ENCODE data around the gene GORAB. TPM values are rescaled to one million over a fixed set of nuclear protein-coding genes. Genes with fewer than 3 reads are reported as not detected.

The GORAB gene
- total and polyA plus RNA-seq, 2 of the 13 experiments (the other 11 are each of a cell fraction or from before 2014, with no cell fraction given): 6.6 to 9.2 TPM

GRCh38 chr1:170559166-170559565, 27.2 kb downstream of the GORAB start:
- CTCF ChIA-PET (ENCODE audit: low intra/inter-chr PET ratio, low total read pairs): no interaction called here
- no TSS peak for BruUV-seq (replicated peaks)
- no peak overlapping the region for H3K4me2 ChIP-seq (ENCODE audit: low read depth, low read length)
- no peaks in the 10 kb centered on the region for H3K79me2 ChIP-seq (ENCODE audit: insufficient read depth, low read length)
- in situ Hi-C loops (cut with HindIII; ENCODE audit: extremely low pct_ligation_motif_present, low pct_unique_long_range_greater_than_20kb): no loop called here
- TF ChIP-seq WIZ (CRISPR knock-in tag; IDR thresholded peaks at IDR 0.05): no peak
- no peak for TF ChIP-seq KDM2A (CRISPR knock-in tag; IDR thresholded peaks at IDR 0.05; ENCODE audit: borderline replicate concordance, low read depth)
- no peak for TF ChIP-seq ZNF503 (CRISPR knock-in tag; IDR thresholded peaks at IDR 0.05)
- no peak for TF ChIP-seq ZNF142 (CRISPR knock-in tag; IDR thresholded peaks at IDR 0.05)
- TF ChIP-seq TBX2 (CRISPR knock-in tag; IDR thresholded peaks at IDR 0.05; ENCODE audit: borderline replicate concordance): no peak
- no peak for FAIRE-seq
- no peak for ATAC-seq
- DNase-seq (ENCODE audit: low spot score): no peak
- intact Hi-C loops (cut with micrococcal nuclease; ENCODE audit: unreplicated experiment): no loop called here
- no peaks in the 10 kb centered on the region for H3K36me3 ChIP-seq (replicated peaks in 1 of 2; ENCODE audit: control insufficient read depth in 1 of 2, insufficient read depth in 2 of 2, low read length in 2 of 2)
- H3K27ac ChIP-seq (ENCODE audit: extremely low read length, insufficient read depth, low read length): no peak overlapping the region
- H4K20me1 ChIP-seq (ENCODE audit: insufficient read depth, low read length): no peaks in the 10 kb centered on the region
- H3K9ac ChIP-seq (ENCODE audit: insufficient read depth, low read depth, low read length): no peak overlapping the region
- 53% methylated on average over 2 of the region's 2 CpGs for WGBS (ENCODE audit: low lambda C conversion rate)
- no peak overlapping the region for H3K4me3 ChIP-seq (replicated peaks in 1 of 3; ENCODE audit: insufficient read depth in 1 of 3, low read depth in 2 of 3, low read length in 3 of 3)
- no peak overlapping the region for H2AFZ ChIP-seq (ENCODE audit: low read length)
- H3K27me3 ChIP-seq (ENCODE audit: control insufficient read depth in 1 of 2, insufficient read depth in 2 of 2, low read length in 2 of 2): no peaks in the 10 kb centered on the region
- POLR2A ChIA-PET: no interaction called here
- no peaks in the 10 kb centered on the region for H3K9me3 ChIP-seq (ENCODE audit: low read length)
- peaks cover 12% of the 10 kb centered on the region for H3K4me1 ChIP-seq (ENCODE audit: insufficient read depth, low read length)

Measured in HepG2 (cell line).